DOHH2 (cell line): ENCODE measurements around the gene LGR6.

Experiments used
- EZH2phosphoT487 ChIP-seq: fragments of 200-600 bp; sonication (generic); IDR thresholded peaks from 2 replicates; pipeline ENCODE4 v1.6.1; 2017; ENCODE audit warnings: borderline replicate concordance, mild to moderate bottlenecking, antibody characterized with exemption, low read length, moderate library complexity, mixed read lengths
- TF ChIP-seq, protein P1 (sequence below): fragments of 200-600 bp; sonication (generic); IDR thresholded peaks from one replicate; pipeline ENCODE4 v1.5.1; 2014; ENCODE audit warnings: antibody characterized with exemption, mild to moderate bottlenecking, low read depth, low read length; ENCODE audit not compliant: poor library complexity, severe bottlenecking

DNA sequence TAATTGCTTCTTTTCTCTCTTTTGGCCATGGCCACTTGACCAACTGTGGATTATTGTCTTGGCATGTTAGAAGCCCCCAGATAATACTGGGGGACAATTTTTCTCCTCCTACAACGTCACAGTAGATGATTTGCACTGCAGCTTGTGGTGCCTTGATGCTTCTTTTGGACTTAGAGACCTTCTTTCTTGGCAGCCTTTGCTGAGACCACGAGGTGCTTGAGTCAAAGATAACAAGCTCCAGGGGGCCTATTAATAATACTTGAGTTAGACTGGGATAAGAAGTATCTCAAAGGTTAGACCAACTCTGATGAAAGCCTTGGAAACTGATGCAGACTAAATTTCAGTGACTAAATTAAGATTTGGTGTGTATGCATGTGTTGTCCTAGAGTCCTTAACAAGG is 158.1 kb downstream of the LGR6 start:
- TF ChIP-seq, protein P1, sequence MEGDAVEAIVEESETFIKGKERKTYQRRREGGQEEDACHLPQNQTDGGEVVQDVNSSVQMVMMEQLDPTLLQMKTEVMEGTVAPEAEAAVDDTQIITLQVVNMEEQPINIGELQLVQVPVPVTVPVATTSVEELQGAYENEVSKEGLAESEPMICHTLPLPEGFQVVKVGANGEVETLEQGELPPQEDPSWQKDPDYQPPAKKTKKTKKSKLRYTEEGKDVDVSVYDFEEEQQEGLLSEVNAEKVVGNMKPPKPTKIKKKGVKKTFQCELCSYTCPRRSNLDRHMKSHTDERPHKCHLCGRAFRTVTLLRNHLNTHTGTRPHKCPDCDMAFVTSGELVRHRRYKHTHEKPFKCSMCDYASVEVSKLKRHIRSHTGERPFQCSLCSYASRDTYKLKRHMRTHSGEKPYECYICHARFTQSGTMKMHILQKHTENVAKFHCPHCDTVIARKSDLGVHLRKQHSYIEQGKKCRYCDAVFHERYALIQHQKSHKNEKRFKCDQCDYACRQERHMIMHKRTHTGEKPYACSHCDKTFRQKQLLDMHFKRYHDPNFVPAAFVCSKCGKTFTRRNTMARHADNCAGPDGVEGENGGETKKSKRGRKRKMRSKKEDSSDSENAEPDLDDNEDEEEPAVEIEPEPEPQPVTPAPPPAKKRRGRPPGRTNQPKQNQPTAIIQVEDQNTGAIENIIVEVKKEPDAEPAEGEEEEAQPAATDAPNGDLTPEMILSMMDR, result no peak
- no peak for TF ChIP-seq EZH2phosphoT487
